ENCODE measurements around the gene TM4SF18.
"Not testable (repeated sequence)": the region's sequence is repeated elsewhere in the genome, so short reads cannot be mapped to it uniquely, and the experiment has no call there.

The TM4SF18 gene, protein sequence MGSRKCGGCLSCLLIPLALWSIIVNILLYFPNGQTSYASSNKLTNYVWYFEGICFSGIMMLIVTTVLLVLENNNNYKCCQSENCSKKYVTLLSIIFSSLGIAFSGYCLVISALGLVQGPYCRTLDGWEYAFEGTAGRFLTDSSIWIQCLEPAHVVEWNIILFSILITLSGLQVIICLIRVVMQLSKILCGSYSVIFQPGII

DNA sequence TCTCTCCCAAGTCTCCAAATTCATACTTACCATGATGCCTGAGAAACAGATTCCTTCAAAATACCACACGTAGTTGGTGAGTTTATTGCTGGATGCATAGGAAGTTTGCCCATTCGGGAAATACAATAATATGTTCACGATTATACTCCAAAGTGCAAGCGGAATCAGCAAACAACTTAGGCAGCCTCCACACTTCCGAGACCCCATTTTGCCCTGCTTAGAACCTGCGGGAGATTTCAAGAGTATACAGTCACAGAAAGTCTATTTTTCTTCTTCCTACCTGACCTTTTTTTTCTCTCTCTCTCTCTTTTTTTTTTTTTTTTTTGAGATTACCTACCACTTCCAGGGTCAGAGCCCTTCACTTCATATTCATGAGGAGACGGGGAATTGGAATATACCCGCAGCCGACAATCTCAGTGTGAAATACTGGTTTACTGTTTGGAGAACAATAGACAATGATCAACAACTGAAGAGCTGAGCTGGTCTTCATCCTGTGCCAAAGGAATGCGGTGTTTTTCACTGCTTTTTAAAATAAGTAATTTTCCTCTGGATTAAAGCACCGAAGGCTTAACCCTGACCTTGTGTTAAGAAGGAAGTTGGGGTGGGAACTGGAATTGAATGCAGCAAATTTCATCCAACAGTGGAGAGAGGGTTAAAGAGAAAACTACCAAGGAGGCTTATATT, at the start of gene TM4SF18:
TM4SF18 (minus strand) TSS at position 461 of the 684 bp plus-strand sequence; CDS start at position 207, 254 bp downstream.
- DNase-seq (ENCODE audit: low spot score): no peak

GRCh38 chr3:149382518-149382917, 49.1 kb upstream of the TM4SF18 start:
- no peak for DNase-seq (ENCODE audit: low spot score)

GRCh38 chr3:149382101-149382467, 48.6 kb upstream of the TM4SF18 start:
- DNase-seq (ENCODE audit: low spot score): no peak

DNA sequence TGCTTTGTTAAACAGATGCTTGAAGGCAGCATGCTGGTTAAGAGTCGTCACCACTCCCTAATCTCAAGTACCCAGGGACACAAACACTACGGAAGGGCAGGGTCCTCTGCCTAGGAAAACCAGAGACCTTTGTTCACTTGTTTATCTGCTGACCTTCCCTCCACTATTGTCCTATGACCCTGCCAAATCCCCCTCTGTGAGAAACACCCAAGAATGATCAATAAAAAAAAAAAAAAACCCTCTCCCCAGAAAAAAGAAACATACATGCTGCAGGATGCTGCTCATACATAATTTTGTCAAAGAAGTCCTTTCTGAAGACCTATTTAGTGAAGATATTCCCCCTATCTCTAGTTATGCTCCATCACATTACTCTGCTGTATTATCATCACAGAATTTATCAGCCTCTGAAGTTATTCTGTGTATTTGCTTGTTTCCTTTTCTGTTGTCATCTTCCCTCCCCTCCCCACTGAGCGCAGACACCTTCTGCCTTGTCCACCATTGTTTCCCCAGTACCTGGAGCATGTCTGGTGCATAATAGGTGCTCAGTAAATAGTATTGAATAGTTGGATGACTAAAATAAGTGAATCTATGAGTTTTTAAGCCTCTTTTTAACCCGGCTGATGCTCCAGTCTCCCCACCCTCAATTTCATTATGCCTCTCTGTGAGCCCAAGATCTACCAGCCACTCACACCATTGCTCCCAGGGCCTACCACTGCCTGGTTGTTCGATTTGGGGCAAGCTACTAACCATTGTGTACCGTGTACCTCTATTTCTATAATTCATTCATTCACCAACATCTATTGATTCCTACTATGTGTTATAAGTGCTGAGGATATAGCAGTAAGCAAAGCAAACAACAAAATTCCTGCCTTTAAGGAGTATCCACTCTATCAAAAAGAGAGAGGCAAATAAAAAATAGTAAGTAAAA, 48.0 kb upstream of the TM4SF18 start:
- no peak for DNase-seq (ENCODE audit: low spot score)

- DNase-seq (ENCODE audit: low spot score): not testable (repeated sequence)
Observed at GRCh38 chr3:149380220-149380619, 46.8 kb upstream of the TM4SF18 start.

DNA sequence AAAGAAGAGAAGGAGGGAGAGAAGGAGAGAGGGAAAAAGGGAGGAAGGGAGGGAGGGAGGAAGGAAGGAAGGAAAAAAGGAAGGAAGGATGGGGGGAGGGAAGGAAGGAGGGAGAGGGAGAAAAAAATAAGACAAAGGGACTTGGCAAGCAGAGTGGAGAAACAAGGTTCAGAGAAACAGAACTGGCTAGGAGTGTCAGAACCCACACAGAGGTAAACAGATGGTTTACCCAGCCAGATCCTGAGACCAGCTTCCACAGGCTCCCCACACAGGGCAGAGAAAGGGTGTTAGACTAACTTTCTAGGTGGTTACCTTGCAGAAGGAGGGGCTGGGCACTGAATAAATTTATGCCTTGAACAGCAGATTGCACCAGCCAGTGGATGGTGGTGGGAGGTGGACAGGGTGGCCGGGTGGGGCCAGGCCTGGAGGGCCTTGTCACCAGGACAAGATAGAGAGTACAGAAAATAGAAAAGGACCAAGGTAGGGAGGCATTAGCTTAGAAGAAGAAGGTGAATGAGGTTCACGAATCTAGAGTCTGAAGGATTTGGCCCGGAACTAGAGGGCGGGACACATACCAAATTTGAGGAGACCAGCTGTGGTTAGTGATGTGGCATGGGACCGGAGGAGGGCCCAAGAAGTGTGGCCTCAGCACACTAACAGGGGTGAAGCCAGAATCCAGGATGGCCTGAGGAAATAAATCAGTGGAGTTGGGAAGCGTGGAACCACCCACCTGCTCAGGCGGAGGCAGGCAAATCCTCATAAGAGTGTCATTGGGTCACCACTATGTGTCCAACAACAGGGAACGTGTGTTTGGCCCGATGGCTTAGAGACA, 45.3 kb upstream of the TM4SF18 start:
- no peak for DNase-seq (ENCODE audit: low spot score)

- no peak for DNase-seq (ENCODE audit: low spot score)
Observed at GRCh38 chr3:149377408-149378364, 44.2 kb upstream of the TM4SF18 start, which contains the start of gene TM4SF1. TSS of gene TM4SF1 (minus strand) at chr3:149377649. CDS start at chr3:149377547, 102 bp downstream.

DNA sequence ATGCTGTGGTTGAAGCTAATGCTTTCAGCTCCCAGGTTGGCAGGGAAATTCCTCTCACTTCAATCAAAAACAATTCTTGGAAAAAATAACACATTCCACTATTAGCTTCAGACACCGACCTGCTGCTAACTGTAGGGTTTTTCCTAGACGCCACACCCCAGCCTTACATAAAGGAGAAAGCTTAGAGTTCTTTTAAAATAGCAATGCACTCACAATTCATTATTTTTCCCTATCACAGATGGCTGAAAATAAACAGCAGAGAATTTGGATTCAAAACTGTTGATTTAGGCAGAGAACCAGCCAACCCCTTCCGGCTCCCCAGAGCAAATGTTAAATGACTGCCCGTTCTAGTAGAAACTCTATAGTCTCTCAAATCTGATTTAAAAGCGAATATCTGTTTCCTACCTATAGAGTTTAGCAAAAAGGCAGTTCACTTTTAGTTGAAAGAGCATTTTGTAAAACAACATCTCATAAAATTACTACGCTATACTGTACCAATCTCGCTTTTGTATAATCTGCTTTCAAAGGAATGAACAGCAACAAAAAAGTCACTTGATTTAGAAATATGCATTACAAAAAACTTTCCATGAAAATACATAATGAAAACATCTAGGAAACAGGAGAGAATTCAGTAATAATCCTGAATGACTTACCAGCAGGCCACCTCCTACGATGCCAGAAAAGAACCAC, 43.4 kb upstream of the TM4SF18 start:
- DNase-seq (ENCODE audit: low spot score): no peak

DNA sequence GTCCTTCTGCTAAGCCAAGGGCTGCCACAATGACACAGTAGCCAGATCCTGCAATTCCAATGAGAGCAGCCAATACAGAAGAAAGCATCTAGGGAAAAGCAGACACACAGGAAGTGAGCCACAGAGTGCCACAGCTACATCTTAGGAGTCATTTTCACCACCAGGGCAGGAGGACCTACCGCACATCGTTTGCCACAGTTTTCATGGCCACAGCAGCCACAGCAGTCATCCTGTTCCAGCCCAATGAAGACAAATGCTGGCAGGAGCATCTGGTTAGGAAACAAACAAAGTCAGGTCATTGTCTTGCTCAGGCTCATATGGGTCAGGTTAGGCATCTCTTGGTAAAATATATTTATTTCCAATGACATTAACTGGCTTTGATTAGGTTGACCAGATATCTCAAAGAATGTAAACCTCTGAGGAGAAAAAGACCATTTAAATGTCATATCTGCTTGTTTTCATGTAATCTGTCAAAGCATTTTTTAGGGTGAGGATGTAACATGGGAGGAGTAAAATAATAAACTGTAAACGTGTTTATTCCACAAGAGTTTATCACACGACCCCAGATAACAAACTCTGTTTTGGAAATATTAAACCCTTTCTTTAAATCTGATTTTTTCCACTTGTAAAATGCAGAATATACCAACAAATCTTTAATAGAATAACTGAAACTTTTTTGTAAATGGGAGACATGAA, 42.2 kb upstream of the TM4SF18 start:
- DNase-seq (ENCODE audit: low spot score): no peak

DNA sequence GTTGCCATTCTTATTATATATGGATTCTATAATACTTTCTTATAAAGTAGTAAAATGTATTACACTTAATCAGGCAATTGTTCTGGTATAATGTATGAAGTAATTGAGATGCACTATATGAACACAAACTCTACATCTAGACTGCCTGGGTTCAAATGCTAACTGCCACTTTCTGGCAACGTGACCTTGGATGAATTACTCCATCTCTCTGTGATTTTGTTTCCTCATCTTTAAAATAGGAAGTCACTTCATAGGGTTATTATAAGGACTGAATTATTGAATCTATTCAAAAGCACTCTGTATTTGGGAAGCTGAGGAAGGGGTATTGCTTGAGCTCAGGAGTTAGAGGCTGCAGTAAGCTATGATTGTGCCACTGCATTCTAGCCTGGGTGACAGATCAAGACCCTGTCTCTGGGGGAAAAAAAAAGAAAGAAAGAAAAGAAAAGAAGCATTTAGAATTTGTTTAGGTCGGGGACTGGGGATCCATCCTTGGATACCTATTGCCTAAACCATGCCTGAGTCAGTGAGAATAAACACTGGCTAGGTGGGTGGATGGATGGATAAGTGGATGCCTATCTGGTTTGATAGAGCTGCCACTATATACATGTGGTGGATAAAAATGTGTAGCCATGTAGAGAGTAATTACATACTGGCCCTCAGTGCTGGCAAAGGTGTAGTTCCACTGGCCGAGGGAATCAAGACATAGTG, 41.5 kb upstream of the TM4SF18 start:
- DNase-seq (ENCODE audit: low spot score): no peak

DNA sequence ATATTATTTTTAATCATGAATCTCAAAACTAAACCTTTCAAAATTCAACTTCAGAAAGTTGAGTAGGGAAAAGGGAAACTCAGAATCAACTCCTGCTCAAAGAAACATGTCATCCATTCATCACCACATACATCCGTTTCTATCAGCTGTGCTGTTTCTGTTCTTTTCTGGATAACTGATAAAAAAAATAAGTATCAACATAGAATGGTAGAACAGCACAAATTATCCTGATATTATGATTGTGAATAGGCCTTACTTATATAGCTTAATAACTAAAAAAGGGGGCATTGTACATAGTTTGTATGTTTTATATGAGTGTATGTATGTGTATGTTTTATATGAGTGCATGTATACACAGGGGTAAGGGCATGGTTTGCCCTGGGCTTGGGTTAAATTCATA, 41.0 kb upstream of the TM4SF18 start:
- no peak for DNase-seq (ENCODE audit: low spot score)

DNA sequence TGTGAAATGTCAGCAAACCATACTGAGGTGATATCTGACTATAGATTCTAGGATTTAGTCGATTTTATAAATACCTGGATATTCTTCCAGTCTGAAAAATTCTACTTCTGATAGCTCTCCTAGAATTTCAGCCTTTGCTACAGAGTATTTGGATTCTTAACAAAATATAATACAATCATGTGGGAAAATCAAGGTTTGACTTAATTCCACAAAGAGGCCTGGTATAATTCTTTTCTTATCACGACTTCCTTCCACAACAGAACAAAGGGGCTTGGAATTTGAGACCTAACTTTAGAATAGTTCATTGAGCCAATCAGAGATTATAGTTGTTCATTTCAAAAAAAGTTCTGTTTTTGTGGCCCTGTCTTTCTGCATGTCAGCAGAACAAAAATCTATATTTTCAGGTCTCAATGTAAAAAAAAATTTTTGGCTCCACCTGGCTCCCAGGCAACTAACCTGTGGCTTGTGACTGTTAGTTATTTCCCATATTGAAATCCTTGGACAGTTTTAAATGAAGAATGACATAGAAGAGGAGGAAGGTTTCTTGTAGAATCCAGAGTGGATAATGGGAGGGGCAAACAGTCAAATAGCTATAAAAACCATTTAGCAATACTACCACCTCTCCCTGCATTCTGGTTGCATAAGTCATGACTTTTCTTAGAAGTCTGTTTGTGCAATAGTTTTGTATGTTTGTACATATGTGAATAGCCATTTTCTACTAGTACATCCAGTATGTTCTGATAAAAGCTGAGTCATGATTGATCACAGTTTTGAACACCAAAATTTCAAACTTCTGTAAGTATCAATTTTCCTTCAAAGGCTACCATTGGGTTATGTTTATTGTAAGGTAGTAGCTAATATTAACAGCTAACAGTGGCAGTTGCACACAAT, 40.0 kb upstream of the TM4SF18 start:
- no peak for DNase-seq (ENCODE audit: low spot score)

DNA sequence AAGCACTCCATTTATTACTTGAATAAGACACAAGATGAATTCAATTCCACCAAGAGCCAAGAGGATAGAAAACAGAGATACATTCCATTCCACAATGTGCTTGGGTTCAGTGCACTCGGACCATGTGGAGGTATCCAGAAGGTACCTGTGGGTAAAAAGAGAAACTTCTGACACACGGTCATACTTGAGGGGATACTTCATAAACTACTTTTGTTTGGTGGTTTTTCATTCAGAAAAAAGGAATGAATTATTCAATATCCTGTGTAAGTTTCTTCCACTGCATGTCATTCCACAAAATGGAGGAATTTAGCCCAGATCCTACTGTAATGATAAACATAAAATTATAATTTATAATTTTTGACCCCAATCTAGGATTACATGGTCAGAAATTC, 38.3 kb upstream of the TM4SF18 start:
- no peak for DNase-seq (ENCODE audit: low spot score)

GRCh38 chr3:149371001-149371722, 37.7 kb upstream of the TM4SF18 start:
- no peak for DNase-seq (ENCODE audit: low spot score)

DNA sequence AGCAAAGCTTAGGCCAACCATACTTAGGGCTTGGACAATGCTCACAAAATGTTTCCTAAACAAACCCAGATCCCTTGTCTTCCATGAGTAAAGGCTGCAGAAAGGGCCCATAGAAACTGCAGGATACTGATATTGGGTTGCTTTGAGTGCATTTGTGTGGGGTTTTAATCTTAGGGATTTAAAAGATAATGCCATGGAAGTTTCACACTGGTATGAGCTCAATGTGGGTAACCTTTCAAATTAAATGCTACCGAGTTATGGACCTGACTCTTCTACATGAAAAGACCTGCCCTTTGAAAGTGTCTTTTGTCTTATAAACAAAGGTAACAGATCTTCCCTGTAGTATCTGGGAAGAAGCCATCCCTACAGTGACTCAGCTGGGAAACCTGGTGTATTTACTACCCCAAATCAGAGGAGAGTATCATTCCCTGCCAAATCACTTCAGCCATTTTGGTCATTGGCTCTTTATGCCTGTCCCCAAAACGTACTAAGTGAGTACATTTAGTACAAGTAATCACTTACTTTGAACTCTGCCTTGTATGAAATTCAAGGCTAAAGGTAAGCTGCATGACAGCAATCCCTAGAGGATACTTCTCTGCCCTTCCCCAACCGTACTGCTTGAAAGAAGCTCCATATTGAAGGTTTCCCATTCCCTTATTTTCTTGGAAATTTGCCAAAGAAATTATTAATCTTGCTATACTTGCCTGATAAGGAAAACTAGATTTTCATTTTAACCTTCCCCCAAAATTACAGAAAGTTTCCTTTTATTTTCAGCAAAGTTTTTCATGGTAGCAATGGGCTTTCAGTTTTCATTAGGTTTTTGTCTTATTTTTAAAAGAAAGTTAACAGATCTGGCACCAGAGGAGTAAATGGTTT, 36.8 kb upstream of the TM4SF18 start:
- DNase-seq (ENCODE audit: low spot score): no peak

Data from CD4-positive, alpha-beta T cell treated with Interleukin-2 at 100 ng/mL for 4 hours (primary cell).